Endodermal cell (in vitro differentiated cells): Measurements from ENCODE around the gene PHF24. TPM values are rescaled to one million over a fixed set of nuclear protein-coding genes. Genes with fewer than 3 reads are reported as not detected.

ENCODE experiments used
- DNase-seq: peaks from one replicate; pipeline ENCODE4 v3.0.0-alpha.2; 2017
- H3K27ac ChIP-seq: 2 replicates; pipeline ENCODE4 v1.5.1; 2013; ENCODE audit warnings: mild to moderate bottlenecking, low read depth, low read length, moderate library complexity
- H3K27me3 ChIP-seq: 2 replicates; pipeline ENCODE4 v1.6.1; 2013; ENCODE audit warnings: mild to moderate bottlenecking, low read length, moderate library complexity; ENCODE audit not compliant: insufficient read depth, control insufficient read depth, poor library complexity, severe bottlenecking
- H3K36me3 ChIP-seq: 2 replicates; pipeline ENCODE4 v1.7.0; 2013; ENCODE audit warnings: mild to moderate bottlenecking, low read length, moderate library complexity; ENCODE audit not compliant: control insufficient read depth, insufficient read depth
- H3K4me1 ChIP-seq: one replicate; pipeline ENCODE4 v1.7.0; 2013; ENCODE audit warnings: low read length; ENCODE audit not compliant: control insufficient read depth, insufficient read depth
- H3K4me3 ChIP-seq: 2 replicates; pipeline ENCODE4 v1.5.1; 2013; ENCODE audit warnings: mild to moderate bottlenecking, low read length, moderate library complexity
- H3K9ac ChIP-seq: 2 replicates; pipeline ENCODE4 v1.6.1; 2013; ENCODE audit warnings: mild to moderate bottlenecking, low read length, moderate library complexity; ENCODE audit not compliant: poor library complexity, severe bottlenecking; ENCODE audit errors: extremely low read depth
- H3K9me3 ChIP-seq: 2 replicates; pipeline ENCODE4 v1.6.1; 2013; ENCODE audit warnings: mild to moderate bottlenecking, low read length, moderate library complexity; ENCODE audit not compliant: control insufficient read depth
- H3K27ac Mint-ChIP-seq: 2 replicates; pipeline ENCODE4 v1.8.0; 2020; ENCODE audit warnings: mixed read lengths
- H3K27me3 Mint-ChIP-seq: 2 replicates; pipeline ENCODE4 v1.8.0; 2021; ENCODE audit warnings: mild to moderate bottlenecking, mixed read lengths; ENCODE audit not compliant: insufficient read depth
- H3K36me3 Mint-ChIP-seq: 2 replicates; pipeline ENCODE4 v1.8.0; 2020; ENCODE audit warnings: low read depth, mixed read lengths
- H3K4me1 Mint-ChIP-seq: 2 replicates; pipeline ENCODE4 v1.8.0; 2020; ENCODE audit warnings: mixed read lengths
- H3K4me3 Mint-ChIP-seq: 2 replicates; pipeline ENCODE4 v1.8.0; 2020; ENCODE audit warnings: mild to moderate bottlenecking, moderate library complexity, mixed read lengths
- H3K9me3 Mint-ChIP-seq: 2 replicates; pipeline ENCODE4 v1.8.0; 2020; ENCODE audit warnings: mild to moderate bottlenecking, mixed read lengths
- CTCF ChIP-seq: fragments of 200-600 bp; sonication (generic); conservative IDR thresholded peaks from 2 replicates; pipeline ENCODE4 v1.5.0; 2021; ENCODE audit warnings: antibody characterized with exemption, mild to moderate bottlenecking
- WGBS, 2 experiments: methylation state at CpG; one replicate each; pipeline versions ENCODE4 v1.1.5 to v1.1.7; 2013; ENCODE audit warnings: missing lambda C conversion rate in 2 of 2, mixed read lengths in 1 of 2; ENCODE audit not compliant: insufficient coverage in 1 of 2, insufficient read length in 1 of 2; 5-methylcytosine and 5-hydroxymethylcytosine counted together
- total RNA-seq, 2 donors: library from RNA; stranded (reverse); fragmentation: NEBNext Ultra II Directional in 1 of 2; extraction: Animal tissue kit (Norgen Biotek cat#: 25700) in 1 of 2; gene quantifications; 2 replicates in 1 of 2; 3 replicates in 1 of 2; pipeline ENCODE4 v1.2.1, GENCODE V29; 2021

The PHF24 gene
- total RNA-seq, 2 donors from 2014 or later, result 1.9 to 2.7 TPM

- Histone ChIP-seq H3K27me3 (no peaks in the 10 kb centered on the region), H3K4me1 (peaks cover 9% of the 10 kb centered on the region), H3K36me3 (peaks cover 34% of the 10 kb centered on the region), H3K9ac (peak overlapping the region; percentile 78), H3K4me3 (peak overlapping the region; percentile 70), H3K9me3 (peaks cover 70% of the 10 kb centered on the region), H3K27ac (peak overlapping the region; percentile 51)
- Mint-ChIP-seq H3K4me1 (peaks cover 25% of the 10 kb centered on the region), H3K36me3 (peaks cover 58% of the 10 kb centered on the region), H3K4me3 (peak overlapping the region; percentile 32), H3K27me3 (no peaks in the 10 kb centered on the region), H3K9me3 (peaks cover 97% of the 10 kb centered on the region), H3K27ac (peak overlapping the region; percentile 87)
- WGBS, 2 experiments, result 50 to 76% methylated on average over 2 to 3 of the region's 3 CpGs
- no peak for TF ChIP-seq CTCF
- DNase-seq, result no peak
Observed at GRCh38 chr9:35026671-35027070, 68.6 kb downstream of the PHF24 start.

GRCh38 chr9:35027374-35027773, 69.3 kb downstream of the PHF24 start:
- no peak for TF ChIP-seq CTCF
- H3K36me3 Mint-ChIP-seq, result peaks cover 56% of the 10 kb centered on the region
- Histone ChIP-seq H3K27ac (no peak overlapping the region), H3K9me3 (peaks cover 67% of the 10 kb centered on the region), H3K36me3 (peaks cover 28% of the 10 kb centered on the region), H3K9ac (peak overlapping the region; percentile 78), H3K4me1 (peaks cover 9% of the 10 kb centered on the region), H3K27me3 (no peaks in the 10 kb centered on the region), H3K4me3 (peak overlapping the region; percentile 70)
- H3K27ac Mint-ChIP-seq, result peak overlapping the region; percentile 87
- 66 to 90% methylated on average over 1 of the region's 1 CpG for WGBS, 2 experiments
- H3K4me3 Mint-ChIP-seq, result peak overlapping the region; percentile 32
- peaks cover 94% of the 10 kb centered on the region for H3K9me3 Mint-ChIP-seq
- DNase-seq, result no peak
- H3K4me1 Mint-ChIP-seq, result peaks cover 25% of the 10 kb centered on the region
- H3K27me3 Mint-ChIP-seq, result no peaks in the 10 kb centered on the region

- no peaks in the 10 kb centered on the region for H3K27me3 Mint-ChIP-seq
- Histone ChIP-seq H3K36me3 (peaks cover 24% of the 10 kb centered on the region), H3K27me3 (no peaks in the 10 kb centered on the region), H3K9ac (peak overlapping the region; percentile 78), H3K4me3 (peak overlapping the region; percentile 70), H3K27ac (no peak overlapping the region), H3K9me3 (peaks cover 67% of the 10 kb centered on the region), H3K4me1 (peaks cover 9% of the 10 kb centered on the region)
- 31% methylated on average over 1 of the region's 1 CpG; no CpG with 5 or more reads in 1 of the 2 experiments for WGBS, 2 experiments
- H3K36me3 Mint-ChIP-seq, result peaks cover 52% of the 10 kb centered on the region
- H3K4me3 Mint-ChIP-seq, result no peak overlapping the region
- no peak for DNase-seq
- peaks cover 25% of the 10 kb centered on the region for H3K4me1 Mint-ChIP-seq
- H3K9me3 Mint-ChIP-seq, result peaks cover 91% of the 10 kb centered on the region
- TF ChIP-seq CTCF, result no peak
- H3K27ac Mint-ChIP-seq, result peak overlapping the region; percentile 68
Observed at GRCh38 chr9:35027860-35028259, 69.8 kb downstream of the PHF24 start.
